Vagina (tissue), 2 donors: ENCODE measurements around the gene MUCL3.

Source experiments
- POLR2A ChIP-seq, 2 donors: fragments of 450-650 bp; IDR thresholded peaks; one replicate each; pipeline ENCODE4 v1.6.1; 2017; ENCODE audit warnings: antibody characterized with exemption in 2 of 2, mild to moderate bottlenecking in 2 of 2, moderate library complexity in 2 of 2
- POLR2AphosphoS5 ChIP-seq, 2 donors: sonication (generic); formaldehyde crosslinking; IDR thresholded peaks; one replicate each; pipeline ENCODE4 v1.9.0; 2017; ENCODE audit warnings: antibody characterized with exemption in 2 of 2, mild to moderate bottlenecking in 2 of 2, low read depth in 1 of 2; ENCODE audit not compliant: insufficient read depth in 1 of 2
- TF ChIP-seq, protein P1 (sequence below), 3 experiments: fragments of 450-650 bp in 2 of 3; fragments of 200-600 bp in 1 of 3; sonication (generic) in 1 of 3; IDR thresholded peaks; one replicate each; pipeline ENCODE4 v1.5.1; 2017 to 2019; ENCODE audit warnings: antibody characterized with exemption in 3 of 3, mild to moderate bottlenecking in 2 of 3, moderate library complexity in 2 of 3

DNA sequence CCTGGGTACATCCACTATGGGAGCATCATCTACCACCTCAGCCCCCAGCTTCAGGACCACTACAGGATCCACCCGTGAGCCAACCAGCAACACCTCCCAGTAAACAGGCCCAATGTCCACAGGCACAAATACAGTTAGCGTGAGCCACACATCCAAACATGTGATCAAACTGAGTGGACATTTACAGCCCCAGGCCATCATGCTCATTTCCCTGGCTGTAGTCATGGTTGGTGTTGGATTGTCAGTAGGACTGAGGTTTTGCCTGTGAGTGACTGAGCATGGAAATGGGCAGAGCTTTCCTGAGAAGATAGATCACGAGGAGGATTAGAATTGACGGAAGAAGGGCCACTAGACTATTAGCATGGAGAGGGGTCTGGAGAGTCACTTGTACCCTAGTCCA is 32.0 kb downstream of the MUCL3 start:
- TF ChIP-seq, protein P1, sequence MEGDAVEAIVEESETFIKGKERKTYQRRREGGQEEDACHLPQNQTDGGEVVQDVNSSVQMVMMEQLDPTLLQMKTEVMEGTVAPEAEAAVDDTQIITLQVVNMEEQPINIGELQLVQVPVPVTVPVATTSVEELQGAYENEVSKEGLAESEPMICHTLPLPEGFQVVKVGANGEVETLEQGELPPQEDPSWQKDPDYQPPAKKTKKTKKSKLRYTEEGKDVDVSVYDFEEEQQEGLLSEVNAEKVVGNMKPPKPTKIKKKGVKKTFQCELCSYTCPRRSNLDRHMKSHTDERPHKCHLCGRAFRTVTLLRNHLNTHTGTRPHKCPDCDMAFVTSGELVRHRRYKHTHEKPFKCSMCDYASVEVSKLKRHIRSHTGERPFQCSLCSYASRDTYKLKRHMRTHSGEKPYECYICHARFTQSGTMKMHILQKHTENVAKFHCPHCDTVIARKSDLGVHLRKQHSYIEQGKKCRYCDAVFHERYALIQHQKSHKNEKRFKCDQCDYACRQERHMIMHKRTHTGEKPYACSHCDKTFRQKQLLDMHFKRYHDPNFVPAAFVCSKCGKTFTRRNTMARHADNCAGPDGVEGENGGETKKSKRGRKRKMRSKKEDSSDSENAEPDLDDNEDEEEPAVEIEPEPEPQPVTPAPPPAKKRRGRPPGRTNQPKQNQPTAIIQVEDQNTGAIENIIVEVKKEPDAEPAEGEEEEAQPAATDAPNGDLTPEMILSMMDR (IDR thresholded peaks at IDR 0.05), result no peak
- TF ChIP-seq POLR2AphosphoS5 (IDR thresholded peaks at IDR 0.05; ENCODE audit: insufficient read depth in 1 of 2, low read depth in 1 of 2) (no peak), POLR2A (IDR thresholded peaks at IDR 0.05) (no peak)
